ENCODE results near the gene C11orf65. TPM values are rescaled to one million over a fixed set of nuclear protein-coding genes. Genes with fewer than 3 reads are reported as not detected.
A peak's percentile ranks its signal among the peaks of the same experiment; 100 is the strongest.
"Not testable (repeated sequence)": the region's sequence is repeated elsewhere in the genome, so short reads cannot be mapped to it uniquely, and the experiment has no call there.

C11orf65 gene
- total RNA-seq, 2 donors from 2014 or later, result 1.3 to 1.6 TPM

GRCh38 chr11:108403052-108403451 is 64.3 kb downstream of the C11orf65 start:
- intact Hi-C loops (cut with DNase I), result no loop called here
- Histone ChIP-seq H3K4me3 (no peak overlapping the region), H3K9me3 (no peaks in the 10 kb centered on the region), H3K36me3 (replicated peaks in 1 of 2; ENCODE audit: insufficient read depth in 1 of 2, low read depth in 2 of 2) (no peaks in the 10 kb centered on the region), H3K27ac (no peak overlapping the region), H3K27me3 (no peaks in the 10 kb centered on the region), H3K4me1 (no peaks in the 10 kb centered on the region)
- TF ChIP-seq CTCF (IDR thresholded peaks at IDR 0.05), result no peak
- no peak for TF ChIP-seq POLR2A (IDR thresholded peaks at IDR 0.05)
- ATAC-seq (no peak), DNase-seq (no peak)
- 38 to 51% methylated on average over 1 of the region's 1 CpG for WGBS, 2 donors

GRCh38 chr11:108402241-108402640 is 65.1 kb downstream of the C11orf65 start:
- intact Hi-C loops (cut with DNase I), result no loop called here
- ATAC-seq (no peak), DNase-seq (no peak)
- no peak for TF ChIP-seq POLR2A (IDR thresholded peaks at IDR 0.05)
- TF ChIP-seq CTCF (IDR thresholded peaks at IDR 0.05), result no peak
- no peaks in the 10 kb centered on the region for H3K27me3 ChIP-seq
- no peaks in the 10 kb centered on the region for H3K9me3 ChIP-seq
- H3K4me1 ChIP-seq, result no peaks in the 10 kb centered on the region
- WGBS, 2 donors, result 89 to 92% methylated on average over 1 of the region's 1 CpG
- H3K27ac ChIP-seq, result no peak overlapping the region
- no peaks in the 10 kb centered on the region for H3K36me3 ChIP-seq (replicated peaks in 1 of 2; ENCODE audit: insufficient read depth in 1 of 2, low read depth in 2 of 2)
- H3K4me3 ChIP-seq, result no peak overlapping the region

- WGBS, 2 donors, result 58 to 65% methylated on average over 6 of the region's 6 CpGs
These were observed 68.9 kb downstream of the C11orf65 start for GRCh38 chr11:108398439-108398838.

GRCh38 chr11:108396672-108397071 is 70.7 kb downstream of the C11orf65 start:
- H3K27ac ChIP-seq; H3K9me3 ChIP-seq; H3K4me1 ChIP-seq; DNase-seq; H3K4me3 ChIP-seq; intact Hi-C loops (cut with DNase I); ATAC-seq; H3K36me3 ChIP-seq (replicated peaks in 1 of 2; ENCODE audit: insufficient read depth in 1 of 2, low read depth in 2 of 2); H3K27me3 ChIP-seq: not testable (repeated sequence)
- 93 to 96% methylated on average over 6 of the region's 6 CpGs for WGBS, 2 donors

More at GRCh38 chr11:108398439-108398838, 68.9 kb downstream of the C11orf65 start:
- Histone ChIP-seq H3K36me3 (replicated peaks in 1 of 2; ENCODE audit: insufficient read depth in 1 of 2, low read depth in 2 of 2) (no peaks in the 10 kb centered on the region), H3K4me1 (no peaks in the 10 kb centered on the region), H3K27me3 (no peaks in the 10 kb centered on the region), H3K9me3 (no peaks in the 10 kb centered on the region), H3K27ac (no peak overlapping the region), H3K4me3 (no peak overlapping the region)
- DNase-seq (peak in 3 of 4 donors; percentile 28 to 47 (median 29)), ATAC-seq (peak; percentile 38)
- TF ChIP-seq CTCF (IDR thresholded peaks at IDR 0.05) (no peak), POLR2A (IDR thresholded peaks at IDR 0.05) (no peak)
- intact Hi-C loops (cut with DNase I), result no loop called here

GRCh38 chr11:108394744-108395284 is 72.5 kb downstream of the C11orf65 start:
- Histone ChIP-seq H3K36me3 (replicated peaks in 1 of 2; ENCODE audit: insufficient read depth in 1 of 2, low read depth in 2 of 2) (no peaks in the 10 kb centered on the region), H3K27me3 (no peaks in the 10 kb centered on the region), H3K4me1 (no peaks in the 10 kb centered on the region), H3K4me3 (no peak overlapping the region), H3K27ac (no peak overlapping the region), H3K9me3 (no peaks in the 10 kb centered on the region)
- intact Hi-C loops (cut with DNase I), result no loop called here
- DNase-seq (no peak), ATAC-seq (no peak)
- WGBS, 2 donors, result 73 to 92% methylated on average over 4 of the region's 4 CpGs
- no peak for TF ChIP-seq POLR2A (IDR thresholded peaks at IDR 0.05)
- no peak for TF ChIP-seq CTCF (IDR thresholded peaks at IDR 0.05)
